Lower lobe of right lung (tissue), 2 donors: Measurements from ENCODE around the gene IPMK. TPM values are rescaled to one million over a fixed set of nuclear protein-coding genes. Genes with fewer than 3 reads are reported as not detected.

ENCODE experiments used
- ATAC-seq, 2 donors: fragments of 200-7000 bp; cut with Tn5 transposase; one replicate each; pipeline ENCODE4 v1.9.1; 2020 to 2022; ENCODE audit warnings: mild to moderate bottlenecking in 2 of 2, moderate library complexity in 2 of 2
- DNase-seq: peaks from one replicate; pipeline ENCODE4 v3.0.0-alpha.2; 2020
- H3K27ac ChIP-seq: fragments of 200-600 bp; one replicate; pipeline ENCODE4 v1.8.0; 2022
- H3K27me3 ChIP-seq: fragments of 200-600 bp; one replicate; pipeline ENCODE4 v1.8.0; 2022; ENCODE audit warnings: low read depth
- H3K36me3 ChIP-seq: fragments of 200-600 bp; one replicate; pipeline ENCODE4 v1.8.0; 2022; ENCODE audit warnings: mild to moderate bottlenecking
- H3K4me1 ChIP-seq: fragments of 200-600 bp; one replicate; pipeline ENCODE4 v1.8.0; 2022
- H3K4me3 ChIP-seq: fragments of 200-600 bp; one replicate; pipeline ENCODE4 v1.8.0; 2022; ENCODE audit warnings: mild to moderate bottlenecking
- H3K9me3 ChIP-seq: fragments of 200-600 bp; one replicate; pipeline ENCODE4 v1.8.0; 2022
- intact Hi-C: fragments of 100-400 bp; cut with DNase I; formaldehyde crosslinking; loops from one replicate; pipeline ENCODE4 v1.11.0; 2022
- total RNA-seq: library from RNA; stranded (reverse); fragmentation: NEBNext Ultra II Directional; extraction: Animal tissue kit (Norgen Biotek cat#: 25700); gene quantifications from one replicate; pipeline ENCODE4 v1.2.1, GENCODE V29; 2021
- TF ChIP-seq, protein P1 (sequence below): fragments of 200-600 bp; IDR thresholded peaks from one replicate; pipeline ENCODE4 v1.8.0; 2022; ENCODE audit warnings: antibody characterized with exemption, mild to moderate bottlenecking
- donor health status: DM: no; HTN: yes; CAD: no; lungs with severe emphysema.

The IPMK gene
- total RNA-seq, 1 donor from 2014 or later = 7.5 TPM

DNA sequence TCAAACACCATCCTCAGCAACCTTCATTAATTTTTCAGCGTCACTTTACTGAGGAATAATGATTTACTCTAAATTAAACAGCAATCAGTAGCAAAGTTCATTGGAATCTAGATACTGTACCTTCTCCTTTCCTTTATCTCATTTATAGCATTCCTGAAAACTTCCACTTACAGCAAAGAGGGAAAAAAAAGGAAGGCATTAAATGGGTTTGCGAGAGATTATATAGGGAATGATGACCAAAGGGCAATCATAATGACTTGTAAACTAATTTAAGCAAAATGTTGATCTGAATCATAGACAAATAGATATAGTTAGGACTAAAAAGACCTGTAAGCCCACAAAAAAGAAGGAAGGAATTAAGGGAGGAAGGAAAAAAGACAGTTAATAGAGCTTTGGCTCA is 42.0 kb downstream of the IPMK start:
- Histone ChIP-seq H3K4me1 (no peaks in the 10 kb centered on the region), H3K27me3 (no peaks in the 10 kb centered on the region), H3K9me3 (no peaks in the 10 kb centered on the region), H3K4me3 (no peak overlapping the region), H3K36me3 (peaks cover 16% of the 10 kb centered on the region), H3K27ac (no peak overlapping the region)
- DNase-seq = no peak
- intact Hi-C loops = no loop called here
- ATAC-seq = no peak
- TF ChIP-seq, protein P1, sequence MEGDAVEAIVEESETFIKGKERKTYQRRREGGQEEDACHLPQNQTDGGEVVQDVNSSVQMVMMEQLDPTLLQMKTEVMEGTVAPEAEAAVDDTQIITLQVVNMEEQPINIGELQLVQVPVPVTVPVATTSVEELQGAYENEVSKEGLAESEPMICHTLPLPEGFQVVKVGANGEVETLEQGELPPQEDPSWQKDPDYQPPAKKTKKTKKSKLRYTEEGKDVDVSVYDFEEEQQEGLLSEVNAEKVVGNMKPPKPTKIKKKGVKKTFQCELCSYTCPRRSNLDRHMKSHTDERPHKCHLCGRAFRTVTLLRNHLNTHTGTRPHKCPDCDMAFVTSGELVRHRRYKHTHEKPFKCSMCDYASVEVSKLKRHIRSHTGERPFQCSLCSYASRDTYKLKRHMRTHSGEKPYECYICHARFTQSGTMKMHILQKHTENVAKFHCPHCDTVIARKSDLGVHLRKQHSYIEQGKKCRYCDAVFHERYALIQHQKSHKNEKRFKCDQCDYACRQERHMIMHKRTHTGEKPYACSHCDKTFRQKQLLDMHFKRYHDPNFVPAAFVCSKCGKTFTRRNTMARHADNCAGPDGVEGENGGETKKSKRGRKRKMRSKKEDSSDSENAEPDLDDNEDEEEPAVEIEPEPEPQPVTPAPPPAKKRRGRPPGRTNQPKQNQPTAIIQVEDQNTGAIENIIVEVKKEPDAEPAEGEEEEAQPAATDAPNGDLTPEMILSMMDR = no peak

- DNase-seq = no peak
- no peaks in the 10 kb centered on the region for H3K9me3 ChIP-seq
- H3K27me3 ChIP-seq = no peaks in the 10 kb centered on the region
- TF ChIP-seq, protein P1 = no peak
- no peak for ATAC-seq
- no peak overlapping the region for H3K4me3 ChIP-seq
- no peaks in the 10 kb centered on the region for H3K4me1 ChIP-seq
- H3K36me3 ChIP-seq = no peaks in the 10 kb centered on the region
- H3K27ac ChIP-seq = no peak overlapping the region
- intact Hi-C loops = no loop called here
These were observed 46.8 kb downstream of the IPMK start for GRCh38 chr10:58220769-58221451.

DNA sequence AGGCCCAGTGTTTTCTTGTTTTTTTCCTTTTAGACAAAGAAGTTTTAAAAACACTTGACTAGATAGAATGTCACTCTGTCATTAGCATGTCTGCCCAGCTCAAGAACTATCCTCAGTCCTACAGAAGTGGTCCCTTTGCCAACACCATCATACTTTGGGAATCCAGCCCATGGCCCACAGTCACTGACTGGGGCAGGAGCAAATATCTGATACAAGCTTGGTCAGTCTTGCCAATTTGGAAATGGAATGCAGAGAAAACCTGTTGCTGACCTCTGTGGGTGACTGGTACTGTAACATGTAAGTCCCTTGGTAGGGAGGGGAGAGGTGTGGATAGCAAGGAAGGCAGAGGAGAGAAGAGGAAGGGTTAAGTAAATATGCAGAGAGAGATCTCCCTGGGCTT is 47.8 kb downstream of the IPMK start:
- no peaks in the 10 kb centered on the region for H3K27me3 ChIP-seq
- DNase-seq = no peak
- TF ChIP-seq, protein P1 = no peak

DNA sequence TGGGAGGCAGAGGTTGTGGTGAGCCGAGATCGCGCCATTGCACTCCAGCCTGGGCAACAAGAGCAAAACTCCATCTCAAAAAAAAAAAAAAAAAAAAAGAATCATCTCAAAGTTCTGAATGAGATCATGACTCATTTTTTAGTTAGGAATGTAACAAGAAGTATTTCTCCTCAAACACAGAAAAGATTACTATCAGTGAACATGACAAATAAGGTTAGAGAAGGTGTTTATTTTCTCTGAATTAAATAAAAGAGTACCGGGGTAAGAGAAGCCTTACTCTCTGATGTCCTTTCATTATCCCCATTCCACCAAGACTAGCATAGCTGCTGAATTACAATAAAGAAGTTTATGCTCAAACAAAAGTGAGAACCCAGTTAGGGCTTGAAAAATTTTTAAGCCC is 50.1 kb downstream of the IPMK start:
- Histone ChIP-seq H3K27ac (no peak overlapping the region), H3K27me3 (no peaks in the 10 kb centered on the region), H3K36me3 (no peaks in the 10 kb centered on the region), H3K9me3 (no peaks in the 10 kb centered on the region), H3K4me1 (no peaks in the 10 kb centered on the region), H3K4me3 (no peak overlapping the region)
- intact Hi-C loops = no loop called here
- ATAC-seq (no peak), DNase-seq (no peak)
- TF ChIP-seq, protein P1 = no peak

More for the DNA sequence above, 47.8 kb downstream of the IPMK start:
- no peak overlapping the region for H3K27ac ChIP-seq
- H3K36me3 ChIP-seq = no peaks in the 10 kb centered on the region
- no peak for ATAC-seq
- H3K4me1 ChIP-seq = no peaks in the 10 kb centered on the region
- H3K4me3 ChIP-seq = no peak overlapping the region
- H3K9me3 ChIP-seq = no peaks in the 10 kb centered on the region
- intact Hi-C loops = no loop called here

DNA sequence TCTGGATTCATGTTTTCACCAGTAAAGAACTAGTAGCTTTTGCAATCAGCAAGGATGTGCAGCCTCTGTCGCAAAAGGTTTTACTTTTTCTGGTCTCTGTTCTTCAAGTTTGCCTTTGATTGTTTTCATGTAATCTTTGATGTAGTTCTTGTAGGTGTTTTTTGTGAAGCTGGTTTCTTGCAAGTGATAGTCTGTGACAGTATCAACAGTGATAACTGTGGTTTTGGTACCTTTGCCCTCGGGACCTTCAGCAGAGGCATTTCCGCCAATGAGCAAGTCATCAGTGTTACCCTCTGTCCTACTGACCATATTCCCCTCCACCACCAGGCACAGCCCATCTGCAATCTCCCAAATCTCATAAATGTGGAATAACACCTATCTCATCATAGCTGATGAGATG is 55.1 kb downstream of the IPMK start:
- H3K9me3 ChIP-seq = no peaks in the 10 kb centered on the region
- no peak overlapping the region for H3K4me3 ChIP-seq
- H3K4me1 ChIP-seq = no peaks in the 10 kb centered on the region
- intact Hi-C loops = no loop called here
- TF ChIP-seq, protein P1 = no peak
- no peak overlapping the region for H3K27ac ChIP-seq
- ATAC-seq (no peak), DNase-seq (no peak)
- no peaks in the 10 kb centered on the region for H3K27me3 ChIP-seq
- peaks cover 8% of the 10 kb centered on the region for H3K36me3 ChIP-seq
